Activated naive CD8-positive, alpha-beta T cell treated with anti-CD3 and anti-CD28 coated beads for 36 hours (primary cell): Measurements from ENCODE around the gene QSOX2. TPM values are rescaled to one million over a fixed set of nuclear protein-coding genes. Genes with fewer than 3 reads are reported as not detected.
"Not testable (repeated sequence)": the region's sequence is repeated elsewhere in the genome, so short reads cannot be mapped to it uniquely, and the experiment has no call there.

Experiments
- DNase-seq: peaks from one replicate; pipeline ENCODE4 v3.0.0; 2021
- H3K27ac Mint-ChIP-seq: one replicate; pipeline ENCODE4 v1.8.0; 2022; ENCODE audit warnings: mild to moderate bottlenecking, moderate library complexity, mixed read lengths
- H3K27me3 Mint-ChIP-seq: one replicate; pipeline ENCODE4 v1.8.0; 2022; ENCODE audit warnings: mild to moderate bottlenecking, mixed read lengths
- H3K36me3 Mint-ChIP-seq: one replicate; pipeline ENCODE4 v1.8.0; 2021; ENCODE audit warnings: mild to moderate bottlenecking, mixed read lengths
- H3K4me1 Mint-ChIP-seq: one replicate; pipeline ENCODE4 v1.8.0; 2021; ENCODE audit warnings: mixed read lengths
- H3K4me3 Mint-ChIP-seq: one replicate; pipeline ENCODE4 v1.8.0; 2022; ENCODE audit warnings: mild to moderate bottlenecking, moderate library complexity, mixed read lengths
- H3K9me3 Mint-ChIP-seq: one replicate; pipeline ENCODE4 v1.8.0; 2022; ENCODE audit warnings: mixed read lengths
- total RNA-seq, 2 experiments: library from RNA; stranded (reverse); gene quantifications; one replicate each; pipeline ENCODE4 v1.2.3, GENCODE V29; 2021

Gene QSOX2
- total RNA-seq, 2 experiments from 2014 or later, result 17.0 to 18.3 TPM

GRCh38 chr9:136275655-136276429 lies 30.2 kb upstream of the QSOX2 start:
- H3K27me3 Mint-ChIP-seq, result no peaks in the 10 kb centered on the region
- no peaks in the 10 kb centered on the region for H3K36me3 Mint-ChIP-seq
- no peaks in the 10 kb centered on the region for H3K4me1 Mint-ChIP-seq
- no peak overlapping the region for H3K4me3 Mint-ChIP-seq
- DNase-seq, result no peak
- no peak overlapping the region for H3K27ac Mint-ChIP-seq
- no peaks in the 10 kb centered on the region for H3K9me3 Mint-ChIP-seq

GRCh38 chr9:136274786-136275654 lies 29.4 kb upstream of the QSOX2 start:
- H3K36me3 Mint-ChIP-seq, result no peaks in the 10 kb centered on the region
- no peaks in the 10 kb centered on the region for H3K27me3 Mint-ChIP-seq
- H3K4me3 Mint-ChIP-seq, result no peak overlapping the region
- no peaks in the 10 kb centered on the region for H3K9me3 Mint-ChIP-seq
- no peak for DNase-seq
- no peak overlapping the region for H3K27ac Mint-ChIP-seq
- H3K4me1 Mint-ChIP-seq, result no peaks in the 10 kb centered on the region

GRCh38 chr9:136273921-136274785 lies 28.5 kb upstream of the QSOX2 start:
- Mint-ChIP-seq H3K27me3 (no peaks in the 10 kb centered on the region), H3K27ac (no peak overlapping the region), H3K4me1 (no peaks in the 10 kb centered on the region), H3K36me3 (no peaks in the 10 kb centered on the region), H3K9me3 (no peaks in the 10 kb centered on the region), H3K4me3 (no peak overlapping the region)
- no peak for DNase-seq

GRCh38 chr9:136273244-136273865 lies 27.7 kb upstream of the QSOX2 start:
- H3K4me3 Mint-ChIP-seq, result no peak overlapping the region
- no peak for DNase-seq
- H3K27me3 Mint-ChIP-seq, result no peaks in the 10 kb centered on the region
- no peak overlapping the region for H3K27ac Mint-ChIP-seq
- no peaks in the 10 kb centered on the region for H3K4me1 Mint-ChIP-seq
- no peaks in the 10 kb centered on the region for H3K9me3 Mint-ChIP-seq
- no peaks in the 10 kb centered on the region for H3K36me3 Mint-ChIP-seq

- DNase-seq, result no peak
- H3K4me3 Mint-ChIP-seq, result no peak overlapping the region
- H3K27me3 Mint-ChIP-seq, result no peaks in the 10 kb centered on the region
- no peaks in the 10 kb centered on the region for H3K36me3 Mint-ChIP-seq
- H3K4me1 Mint-ChIP-seq, result peaks cover 5% of the 10 kb centered on the region
- H3K9me3 Mint-ChIP-seq, result no peaks in the 10 kb centered on the region
- H3K27ac Mint-ChIP-seq, result no peak overlapping the region
These were observed 24.6 kb upstream of the QSOX2 start for GRCh38 chr9:136270173-136270705.

- Mint-ChIP-seq H3K27me3 (no peaks in the 10 kb centered on the region), H3K27ac (no peak overlapping the region), H3K9me3 (no peaks in the 10 kb centered on the region), H3K4me1 (peaks cover 5% of the 10 kb centered on the region), H3K36me3 (no peaks in the 10 kb centered on the region), H3K4me3 (no peak overlapping the region)
- no peak for DNase-seq
These were observed 23.1 kb upstream of the QSOX2 start for GRCh38 chr9:136268735-136269134.

GRCh38 chr9:136268318-136268717 lies 22.7 kb upstream of the QSOX2 start:
- peaks cover 5% of the 10 kb centered on the region for H3K4me1 Mint-ChIP-seq
- H3K27ac Mint-ChIP-seq, result no peak overlapping the region
- DNase-seq, result no peak
- no peaks in the 10 kb centered on the region for H3K9me3 Mint-ChIP-seq
- H3K4me3 Mint-ChIP-seq, result peak overlapping the region; percentile 69
- no peaks in the 10 kb centered on the region for H3K36me3 Mint-ChIP-seq
- no peaks in the 10 kb centered on the region for H3K27me3 Mint-ChIP-seq

- Mint-ChIP-seq H3K9me3 (no peaks in the 10 kb centered on the region), H3K36me3 (no peaks in the 10 kb centered on the region), H3K4me1 (peaks cover 5% of the 10 kb centered on the region), H3K4me3 (peak overlapping the region; percentile 69), H3K27me3 (no peaks in the 10 kb centered on the region), H3K27ac (peak overlapping the region; percentile 60)
- peak; percentile 83 for DNase-seq
These were observed 21.9 kb upstream of the QSOX2 start for GRCh38 chr9:136267261-136268111.

- not testable (repeated sequence) for H3K27me3 Mint-ChIP-seq, H3K9me3 Mint-ChIP-seq, H3K27ac Mint-ChIP-seq, H3K4me1 Mint-ChIP-seq, DNase-seq, H3K36me3 Mint-ChIP-seq
- H3K4me3 Mint-ChIP-seq, result peak overlapping the region; percentile 67
These were observed 21.0 kb upstream of the QSOX2 start for GRCh38 chr9:136266641-136267040.

GRCh38 chr9:136265561-136266355 lies 20.1 kb upstream of the QSOX2 start:
- Mint-ChIP-seq H3K27ac (no peak overlapping the region), H3K27me3 (no peaks in the 10 kb centered on the region), H3K4me3 (no peak overlapping the region), H3K36me3 (no peaks in the 10 kb centered on the region), H3K4me1 (peaks cover 5% of the 10 kb centered on the region), H3K9me3 (no peaks in the 10 kb centered on the region)
- DNase-seq, result no peak

- peaks cover 5% of the 10 kb centered on the region for H3K4me1 Mint-ChIP-seq
- no peak overlapping the region for H3K27ac Mint-ChIP-seq
- H3K9me3 Mint-ChIP-seq, result no peaks in the 10 kb centered on the region
- H3K27me3 Mint-ChIP-seq, result no peaks in the 10 kb centered on the region
- no peak for DNase-seq
- no peak overlapping the region for H3K4me3 Mint-ChIP-seq
- no peaks in the 10 kb centered on the region for H3K36me3 Mint-ChIP-seq
These were observed 19.1 kb upstream of the QSOX2 start for GRCh38 chr9:136264441-136265405.

- DNase-seq, result no peak
- H3K9me3 Mint-ChIP-seq, result no peaks in the 10 kb centered on the region
- no peaks in the 10 kb centered on the region for H3K36me3 Mint-ChIP-seq
- H3K27me3 Mint-ChIP-seq, result no peaks in the 10 kb centered on the region
- no peak overlapping the region for H3K4me3 Mint-ChIP-seq
- no peak overlapping the region for H3K27ac Mint-ChIP-seq
- peaks cover 5% of the 10 kb centered on the region for H3K4me1 Mint-ChIP-seq
These were observed 18.4 kb upstream of the QSOX2 start for GRCh38 chr9:136264031-136264430.
